HepG2 (cell line): ENCODE results near the gene MCOLN1. TPM values are rescaled to one million over a fixed set of nuclear protein-coding genes. Genes with fewer than 3 reads are reported as not detected.

ENCODE experiments used
- BCLAF1 ChIP-seq: fragments of 450-650 bp; IDR thresholded peaks from 2 replicates; pipeline ENCODE4 v1.6.1; 2017; ENCODE audit warnings: mild to moderate bottlenecking
- HES4 ChIP-seq: sonication (generic); formaldehyde crosslinking; IDR thresholded peaks from 2 replicates; pipeline ENCODE4 v1.9.0; 2021; ENCODE audit warnings: mild to moderate bottlenecking, missing genetic modification reagents, borderline replicate concordance
- MTA3 ChIP-seq: sonication (generic); formaldehyde crosslinking; IDR thresholded peaks from 2 replicates; pipeline ENCODE4 v1.4.0; 2020; ENCODE audit warnings: missing genetic modification reagents
- MTERF4 ChIP-seq: sonication (generic); formaldehyde crosslinking; IDR thresholded peaks from 2 replicates; pipeline ENCODE4 v1.8.0; 2023; ENCODE audit warnings: mild to moderate bottlenecking, missing genetic modification reagents
- MXI1 ChIP-seq: IDR thresholded peaks from 3 replicates; pipeline ENCODE4 v1.6.1; 2012; ENCODE audit warnings: low read depth, low read length, inconsistent platforms, borderline replicate concordance
- NONO ChIP-seq, 2 experiments: fragments of 450-650 bp in 1 of 2; sonication (generic) in 1 of 2; formaldehyde crosslinking in 1 of 2; IDR thresholded peaks in 1 of 2; conservative IDR thresholded peaks in 1 of 2; 2 replicates each; pipeline versions ENCODE4 v1.6.1 to v1.8.0; 2017 to 2022; ENCODE audit warnings: mild to moderate bottlenecking in 1 of 2, missing genetic modification reagents in 1 of 2, moderate library complexity in 1 of 2
- PHF5A ChIP-seq: IDR thresholded peaks from one replicate; pipeline ENCODE4 v1.6.1; 2018; ENCODE audit warnings: low read depth, missing genetic modification reagents; ENCODE audit not compliant: unreplicated experiment
- SP5 ChIP-seq: IDR thresholded peaks from 2 replicates; pipeline ENCODE4 v1.6.1; 2016; ENCODE audit warnings: low read depth, borderline replicate concordance
- TBL1XR1 ChIP-seq: fragments of 150-350 bp; IDR thresholded peaks from 2 replicates; pipeline ENCODE4 v1.6.1; 2014; ENCODE audit warnings: borderline replicate concordance, low read length; ENCODE audit not compliant: partially characterized antibody
- XRCC5 ChIP-seq: fragments of 200-400 bp; formaldehyde crosslinking; optimal IDR thresholded peaks from 2 replicates; pipeline ENCODE3; 2017; ENCODE audit warnings: mild to moderate bottlenecking, low read length
- ZNF788 ChIP-seq: sonication (generic); formaldehyde crosslinking; IDR thresholded peaks from 2 replicates; pipeline ENCODE4 v1.5.0; 2020; ENCODE audit warnings: mild to moderate bottlenecking, missing genetic modification reagents, borderline replicate concordance
- polyA plus RNA-seq, 8 experiments: library from polyadenylated mRNA; depleted of rRNA in 3 of 8; stranded (reverse) in 7 of 8; unstranded in 1 of 8; fragments of >200 nt; fragmentation: Illumina TruSeq in 4 of 8; extraction: Trizol in 4 of 8; gene quantifications; 2 replicates each; pipeline versions ENCODE4 v1.2.1 to v1.2.3, GENCODE V29; 2011 to 2016; ENCODE audit warnings: low read depth in 4 of 8, missing spikeins in 1 of 8, mixed read lengths in 1 of 8; ENCODE audit not compliant: insufficient read depth in 1 of 8
- total RNA-seq, 5 experiments: library from RNA; depleted of rRNA; stranded (reverse); fragments of >200 nt; fragmentation: Illumina TruSeq; extraction: Trizol; gene quantifications; 2 replicates each; pipeline ENCODE4 v1.2.3, GENCODE V29; 2016; ENCODE audit warnings: low read depth in 1 of 5
- TF ChIP-seq, protein P1 (sequence below): IDR thresholded peaks from 2 replicates; pipeline ENCODE4 v1.6.1; 2012; ENCODE audit warnings: inconsistent platforms

MCOLN1 gene
- total and polyA plus RNA-seq, 2 of the 13 experiments (the other 11 are each of a cell fraction or from before 2014, with no cell fraction given): 3.4 to 15.7 TPM

DNA sequence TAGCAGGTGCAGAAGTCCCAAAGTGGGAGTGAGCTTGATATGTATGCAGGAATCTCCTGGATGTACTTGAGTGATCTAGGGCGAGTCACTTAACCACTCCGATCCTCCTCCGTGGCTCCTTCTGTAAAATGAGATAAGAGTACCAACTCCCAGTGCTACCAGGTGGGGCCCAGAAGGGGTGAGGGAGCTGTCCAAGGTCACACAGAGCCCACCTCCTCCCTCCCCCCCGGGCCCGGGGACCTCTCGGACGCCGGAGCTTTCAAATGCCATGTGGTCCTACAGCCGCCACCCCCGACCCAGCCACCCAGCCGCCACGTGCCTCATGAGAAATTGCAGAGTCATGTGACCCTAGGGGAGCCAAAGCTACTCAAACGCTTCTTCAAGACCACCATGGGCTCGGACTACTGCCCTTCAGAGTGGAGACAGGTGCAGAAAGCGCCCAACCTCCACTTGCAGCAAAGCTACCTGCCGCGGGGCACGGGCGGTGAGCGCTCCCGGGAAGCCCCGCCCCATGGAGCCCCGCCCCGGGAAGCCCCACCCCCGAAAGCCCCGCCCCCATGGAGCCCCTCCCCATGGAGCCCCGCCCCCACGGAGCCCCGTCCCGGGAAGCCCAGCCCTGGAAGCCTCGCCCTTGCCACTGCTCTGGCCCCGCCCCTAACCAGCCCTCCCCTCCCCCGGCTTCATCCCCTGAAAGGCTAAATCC is 16.6 kb upstream of the MCOLN1 start (continued):
- TF ChIP-seq BCLAF1 (no peak), MXI1 (0 out of 3 replicates have a peak, but pooled peaks have one; percentile 13), MTA3 (CRISPR knock-in tag) (no peak), NONO (IDR thresholded peaks at IDR 0.05) (no peak), NONO (CRISPR knock-in tag; conservative IDR thresholded peaks at IDR 0.05) (no peak), SP5 (CRISPR knock-in tag) (no peak), TBL1XR1 (no peak), MTERF4 (CRISPR knock-in tag) (no peak), ZNF788 (no peak), HES4 (no peak), XRCC5 (no peak), PHF5A (CRISPR knock-in tag) (no peak)
- TF ChIP-seq, protein P1, sequence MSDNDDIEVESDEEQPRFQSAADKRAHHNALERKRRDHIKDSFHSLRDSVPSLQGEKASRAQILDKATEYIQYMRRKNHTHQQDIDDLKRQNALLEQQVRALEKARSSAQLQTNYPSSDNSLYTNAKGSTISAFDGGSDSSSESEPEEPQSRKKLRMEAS: peak; percentile 54; the same call in 1 of the 2 replicates
